Left colon (tissue), 2 donors: ENCODE results near the gene CCKAR. TPM values are rescaled to one million over a fixed set of nuclear protein-coding genes. Genes with fewer than 3 reads are reported as not detected.

ENCODE experiments used
- ATAC-seq: fragments of 200-7000 bp; cut with Tn5 transposase; one replicate; pipeline ENCODE4 v1.9.1; 2020; ENCODE audit warnings: mild to moderate bottlenecking, moderate library complexity
- DNase-seq, 2 donors: peaks; one replicate each; pipeline ENCODE4 v3.0.0-alpha.2; 2020
- intact Hi-C, 2 donors: fragments of 100-400 bp; cut with DNase I in 1 of 2; cut with micrococcal nuclease in 1 of 2; formaldehyde crosslinking; loops; one replicate each; pipeline versions ENCODE4 v1.11.2 to v1.14.0; 2022; cut with DNase I, micrococcal nuclease
- total RNA-seq, 2 donors: library from RNA; stranded (reverse); fragmentation: NEBNext Ultra II Directional; extraction: Animal tissue kit (Norgen Biotek cat#: 25700); gene quantifications; one replicate each; pipeline ENCODE4 v1.2.1, GENCODE V29; 2021
- donor health status: DM: no; HTN: no; CAD: no.
- donor health status: DM: yes; HTN: yes; CAD: no.

The CCKAR gene
- total RNA-seq, 2 donors from 2014 or later = not detected

GRCh38 chr4:26431461-26432180 is 58.7 kb downstream of the CCKAR start:
- intact Hi-C loops = no loop called here
- ATAC-seq (no peak), DNase-seq (no peak)

Other genes starting within 250 kb of the CCKAR start
- 10 to 100 TPM; 32.6 to 53.2 TPM for gene RBPJ, start 169.5 kb downstream of the CCKAR start, total RNA-seq
- gene TBC1D19, start 93.6 kb upstream of the CCKAR start, total RNA-seq = 1 to 10 TPM; 2.9 to 4.6 TPM